DOHH2 (cell line): ENCODE results near the gene SRPK2.

Experiments used
- CTCF ChIP-seq: fragments of 200-600 bp; sonication (generic); IDR thresholded peaks from one replicate; pipeline ENCODE4 v1.5.1; 2014; ENCODE audit warnings: antibody characterized with exemption, mild to moderate bottlenecking, low read depth, low read length; ENCODE audit not compliant: poor library complexity, severe bottlenecking
- EZH2phosphoT487 ChIP-seq: fragments of 200-600 bp; sonication (generic); IDR thresholded peaks from 2 replicates; pipeline ENCODE4 v1.6.1; 2017; ENCODE audit warnings: borderline replicate concordance, mild to moderate bottlenecking, antibody characterized with exemption, low read length, moderate library complexity, mixed read lengths

- TF ChIP-seq CTCF, result no peak
- TF ChIP-seq EZH2phosphoT487, result no peak
These were observed 165.8 kb downstream of the SRPK2 start for GRCh38 chr7:105222953-105223352.
